Endothelial cell of umbilical vein (primary cell): Measurements from ENCODE around the gene ASPHD2. TPM values are rescaled to one million over a fixed set of nuclear protein-coding genes. Genes with fewer than 3 reads are reported as not detected.

Experiments
- BruUV-seq: library from RNA; stranded (reverse); fragments of 400-500 nt; replicated peaks from 2 replicates; lab custom pipeline; 2021; lab: Mats Ljungman, UMichigan
- CTCF ChIA-PET: fragments of 300-600, 350-600 bp; sonication (Branson Sonifier 250); formaldehyde crosslinking; loops from one replicate; lab custom pipeline; 2021; ENCODE audit warnings: antibody characterized with exemption, inconsistent platforms; lab: Charles Lee
- POLR2A ChIA-PET: fragments of 300-600, 350-600 bp; sonication (Branson Sonifier 250); formaldehyde crosslinking; loops from one replicate; lab custom pipeline; 2021; ENCODE audit warnings: antibody characterized with exemption, inconsistent platforms; lab: Charles Lee
- DNase-seq: peaks from one replicate; pipeline ENCODE4 v3.0.0-alpha.2; 2011; ENCODE audit warnings: low read depth, low spot score
- FAIRE-seq: peaks from 2 replicates; lab custom pipeline; 2011; peaks lifted over from hg19 to GRCh38; lab: Jason Lieb, UNC
- H2AFZ ChIP-seq: 2 replicates; pipeline ENCODE4 v1.6.0; 2012; ENCODE audit warnings: low read depth, low read length, control low read depth, inconsistent platforms
- H3K27ac ChIP-seq: 2 replicates; pipeline ENCODE4 v1.5.1; 2011; ENCODE audit warnings: low read depth, mild to moderate bottlenecking, control low read depth, low read length, moderate library complexity; ENCODE audit not compliant: insufficient read depth
- H3K27me3 ChIP-seq, 2 experiments: 2 replicates each; pipeline versions ENCODE4 v1.6.0 to v1.6.1; 2011; ENCODE audit warnings: low read length in 2 of 2, mixed read lengths in 1 of 2; ENCODE audit not compliant: control insufficient read depth in 2 of 2, insufficient read depth in 2 of 2
- H3K36me3 ChIP-seq, 2 experiments: 2 replicates in 1 of 2; 3 replicates in 1 of 2; pipeline ENCODE4 v1.5.1; 2011; ENCODE audit warnings: low read length in 2 of 2, mild to moderate bottlenecking in 1 of 2, moderate library complexity in 1 of 2; ENCODE audit not compliant: control insufficient read depth in 2 of 2, insufficient read depth in 2 of 2; ENCODE audit errors: extremely low read depth in 1 of 2
- H3K4me1 ChIP-seq: 3 replicates; pipeline ENCODE4 v1.5.1; 2011; ENCODE audit warnings: mild to moderate bottlenecking, low read length; ENCODE audit not compliant: control insufficient read depth, insufficient read depth; ENCODE audit errors: extremely low read depth
- H3K4me2 ChIP-seq: 2 replicates; pipeline ENCODE4 v1.6.1; 2011; ENCODE audit warnings: low read length, control low read depth, mixed read lengths; ENCODE audit not compliant: insufficient read depth
- H3K4me3 ChIP-seq, 3 experiments: fragments of 200-600 bp in 1 of 3; sonication (generic), shearing (Covaris generic) in 1 of 3; replicated peaks in 1 of 3; 2 replicates each; pipeline ENCODE4 v1.5.1; 2011 to 2016; ENCODE audit warnings: control low read depth in 3 of 3, low read length in 3 of 3, mild to moderate bottlenecking in 2 of 3, inconsistent platforms in 1 of 3, low read depth in 1 of 3, moderate library complexity in 1 of 3; ENCODE audit not compliant: insufficient read depth in 1 of 3
- H3K79me2 ChIP-seq: 2 replicates; pipeline ENCODE4 v1.6.0; 2012; ENCODE audit warnings: low read length, inconsistent platforms; ENCODE audit not compliant: control insufficient read depth, insufficient read depth
- H3K9ac ChIP-seq: replicated peaks from 2 replicates; pipeline ENCODE3; 2011; ENCODE audit warnings: low read length, control low read depth; ENCODE audit not compliant: insufficient read depth; ENCODE audit errors: extremely low read depth
- H3K9me1 ChIP-seq: replicated peaks from 3 replicates; pipeline ENCODE4 v1.6.0; 2011; ENCODE audit warnings: mild to moderate bottlenecking, low read length; ENCODE audit not compliant: control insufficient read depth, insufficient read depth; ENCODE audit errors: extremely low read depth
- H3K9me3 ChIP-seq: replicated peaks from 2 replicates; pipeline ENCODE4 v1.5.1; 2012; ENCODE audit warnings: low read length, inconsistent platforms; ENCODE audit not compliant: control insufficient read depth, insufficient read depth
- H4K20me1 ChIP-seq: replicated peaks from 2 replicates; pipeline ENCODE3; 2011; ENCODE audit warnings: mild to moderate bottlenecking, low read length; ENCODE audit not compliant: control insufficient read depth, insufficient read depth; ENCODE audit errors: extremely low read depth
- EZH2 ChIP-seq: IDR thresholded peaks from 2 replicates; pipeline ENCODE4 v1.6.1; 2012; ENCODE audit warnings: borderline replicate concordance, low read depth, mild to moderate bottlenecking, moderate library complexity, low read length, inconsistent platforms; ENCODE audit not compliant: severe bottlenecking
- FOS ChIP-seq: IDR thresholded peaks from 2 replicates; pipeline ENCODE4 v1.6.1; 2011; ENCODE audit warnings: mild to moderate bottlenecking, low read length, moderate library complexity, borderline replicate concordance; ENCODE audit not compliant: insufficient read depth
- GATA2 ChIP-seq: IDR thresholded peaks from 2 replicates; pipeline ENCODE4 v1.7.0; 2011; ENCODE audit warnings: low read depth, mild to moderate bottlenecking, moderate library complexity, mixed read lengths, low read length; ENCODE audit not compliant: insufficient read length, insufficient read depth
- JUN ChIP-seq: IDR thresholded peaks from 2 replicates; pipeline ENCODE4 v1.6.1; 2011; ENCODE audit warnings: borderline replicate concordance, low read depth; ENCODE audit not compliant: insufficient read length, insufficient read depth
- MYC ChIP-seq: IDR thresholded peaks from one replicate; pipeline ENCODE4 v1.6.1; 2011; ENCODE audit warnings: mild to moderate bottlenecking, low read depth, low read length
- POLR2A ChIP-seq: IDR thresholded peaks from 2 replicates; pipeline ENCODE4 v1.6.1; 2012; ENCODE audit warnings: low read depth, mild to moderate bottlenecking, control low read depth, low read length
- POLR2AphosphoS5 ChIP-seq: IDR thresholded peaks from 2 replicates; pipeline ENCODE4 v1.6.1; 2012; ENCODE audit warnings: low read depth, mild to moderate bottlenecking, control low read depth, low read length, moderate library complexity; ENCODE audit not compliant: insufficient read depth
- dilution Hi-C: fragments of 300-500 bp; cut with MboI; formaldehyde crosslinking; loops from one replicate; pipeline ENCODE4 v1.15.0; 2019; ENCODE audit warnings: low sequenced_read_pairs; ENCODE audit not compliant: extremely low pct_ligation_motif_present
- intact Hi-C: fragments of 100-400 bp; cut with micrococcal nuclease; formaldehyde crosslinking; loops from one replicate; pipeline ENCODE4 v1.10.0; 2022
- polyA plus RNA-seq, 4 experiments: library from polyadenylated mRNA; depleted of rRNA in 3 of 4; stranded (reverse) in 3 of 4; unstranded in 1 of 4; fragments of >200 nt; gene quantifications; 2 replicates each; pipeline versions ENCODE4 v1.2.1 to v1.2.3, GENCODE V29; 2011 to 2012; ENCODE audit warnings: missing spikeins in 1 of 4
- total RNA-seq: library from RNA; stranded (reverse); gene quantifications from 2 replicates; pipeline ENCODE4 v1.2.3, GENCODE V29; 2021
- TF ChIP-seq, protein P1 (sequence below): IDR thresholded peaks from 2 replicates; pipeline ENCODE4 v1.6.1; 2011; ENCODE audit not compliant: insufficient read depth, insufficient read length
- TF ChIP-seq, protein P2 (sequence below), 2 donors: IDR thresholded peaks; 1 replicate in 1 of 2; 2 replicates in 1 of 2; pipeline ENCODE4 v1.5.1; 2011; ENCODE audit warnings: low read length in 2 of 2, mild to moderate bottlenecking in 2 of 2, moderate library complexity in 2 of 2, control low read depth in 1 of 2, inconsistent platforms in 1 of 2, low read depth in 1 of 2; ENCODE audit not compliant: insufficient read depth in 1 of 2; ENCODE audit errors: extremely low read depth in 1 of 2

ASPHD2 gene
- total and polyA plus RNA-seq, 2 donors (not counting 3 experiments of a cell fraction or from before 2014, with no cell fraction given) = 4.8 to 5.5 TPM

DNA sequence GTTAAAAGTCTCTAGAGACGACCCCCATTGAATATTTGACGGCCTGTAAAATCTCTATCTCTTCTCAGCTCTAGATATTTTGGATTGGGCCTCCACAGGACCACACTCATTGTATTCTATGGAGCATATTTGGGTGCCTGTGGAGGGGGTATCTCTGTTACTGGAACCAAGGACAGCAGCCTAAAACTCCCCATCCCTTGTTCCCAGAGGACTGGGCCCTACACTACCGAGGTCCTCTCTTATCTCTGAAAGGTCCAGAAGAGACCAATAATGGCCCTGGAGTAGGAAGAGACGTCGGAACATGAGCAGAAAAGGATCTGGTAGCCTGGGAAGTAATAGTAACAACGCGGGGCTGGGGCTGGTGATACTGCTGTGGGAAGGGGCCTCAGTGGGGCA is 54.0 kb downstream of the ASPHD2 start:
- Histone ChIP-seq H3K4me1 (peaks cover 23% of the 10 kb centered on the region), H2AFZ (peak overlapping the region; percentile 71), H3K36me3 (peaks cover 1 to 3% of the 10 kb centered on the region in 2 experiments), H3K27ac (peak overlapping the region; percentile 86), H3K9ac (peak overlapping the region; percentile 98), H3K9me3 (no peaks in the 10 kb centered on the region), H3K9me1 (no peaks in the 10 kb centered on the region), H3K27me3 (no peaks in the 10 kb centered on the region), H3K79me2 (peaks cover 48% of the 10 kb centered on the region), H4K20me1 (no peaks in the 10 kb centered on the region), H3K4me3 (peak overlapping the region; percentile 80 to 97 (median 92)), H3K4me2 (peak overlapping the region; percentile 91)
- no peak for TF ChIP-seq GATA2
- TF ChIP-seq, protein P1, sequence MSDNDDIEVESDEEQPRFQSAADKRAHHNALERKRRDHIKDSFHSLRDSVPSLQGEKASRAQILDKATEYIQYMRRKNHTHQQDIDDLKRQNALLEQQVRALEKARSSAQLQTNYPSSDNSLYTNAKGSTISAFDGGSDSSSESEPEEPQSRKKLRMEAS = no peak
- no peak for TF ChIP-seq POLR2AphosphoS5
- TF ChIP-seq FOS = no peak
- TF ChIP-seq EZH2 = no peak
- no peak for TF ChIP-seq JUN
- no peak for TF ChIP-seq POLR2A
- TF ChIP-seq, protein P2, sequence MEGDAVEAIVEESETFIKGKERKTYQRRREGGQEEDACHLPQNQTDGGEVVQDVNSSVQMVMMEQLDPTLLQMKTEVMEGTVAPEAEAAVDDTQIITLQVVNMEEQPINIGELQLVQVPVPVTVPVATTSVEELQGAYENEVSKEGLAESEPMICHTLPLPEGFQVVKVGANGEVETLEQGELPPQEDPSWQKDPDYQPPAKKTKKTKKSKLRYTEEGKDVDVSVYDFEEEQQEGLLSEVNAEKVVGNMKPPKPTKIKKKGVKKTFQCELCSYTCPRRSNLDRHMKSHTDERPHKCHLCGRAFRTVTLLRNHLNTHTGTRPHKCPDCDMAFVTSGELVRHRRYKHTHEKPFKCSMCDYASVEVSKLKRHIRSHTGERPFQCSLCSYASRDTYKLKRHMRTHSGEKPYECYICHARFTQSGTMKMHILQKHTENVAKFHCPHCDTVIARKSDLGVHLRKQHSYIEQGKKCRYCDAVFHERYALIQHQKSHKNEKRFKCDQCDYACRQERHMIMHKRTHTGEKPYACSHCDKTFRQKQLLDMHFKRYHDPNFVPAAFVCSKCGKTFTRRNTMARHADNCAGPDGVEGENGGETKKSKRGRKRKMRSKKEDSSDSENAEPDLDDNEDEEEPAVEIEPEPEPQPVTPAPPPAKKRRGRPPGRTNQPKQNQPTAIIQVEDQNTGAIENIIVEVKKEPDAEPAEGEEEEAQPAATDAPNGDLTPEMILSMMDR (IDR thresholded peaks at IDR 0.05; ENCODE audit: extremely low read depth in 1 of 2, insufficient read depth in 1 of 2, low read depth in 1 of 2, low read length in 2 of 2) = no peak
- no peak for TF ChIP-seq MYC
- dilution Hi-C loops (no loop called here), intact Hi-C loops (no loop called here)
- ChIA-PET POLR2A (interaction anchor here (1.9 kb wide), 1 partner anchor 17 kb away, joined by 13 read pairs; no protein-coding TSS in a partner anchor), CTCF (interaction anchor here (1.0 to 2.0 kb wide), 5 partner anchors 11 to 119 kb away, joined by 4 to 10 read pairs (median 5); no protein-coding TSS in a partner anchor)
- FAIRE-seq (no peak), DNase-seq (no peak)
- no TSS peak for BruUV-seq
